Stimulated activated CD8-positive, alpha-beta memory T cell treated with anti-CD3 and anti-CD28 coated beads, Interleukin-15, amount 100 ng/mL, for 48 hours (primary cell): ENCODE data around the gene NDUFA7.
"Not testable (repeated sequence)": the region's sequence is repeated elsewhere in the genome, so short reads cannot be mapped to it uniquely, and the experiment has no call there.

Experiments used
- DNase-seq, 2 donors: peaks; one replicate each; pipeline ENCODE4 v3.0.0-alpha.2; 2020; ENCODE audit warnings: low read depth in 2 of 2

NDUFA7 gene

DNA sequence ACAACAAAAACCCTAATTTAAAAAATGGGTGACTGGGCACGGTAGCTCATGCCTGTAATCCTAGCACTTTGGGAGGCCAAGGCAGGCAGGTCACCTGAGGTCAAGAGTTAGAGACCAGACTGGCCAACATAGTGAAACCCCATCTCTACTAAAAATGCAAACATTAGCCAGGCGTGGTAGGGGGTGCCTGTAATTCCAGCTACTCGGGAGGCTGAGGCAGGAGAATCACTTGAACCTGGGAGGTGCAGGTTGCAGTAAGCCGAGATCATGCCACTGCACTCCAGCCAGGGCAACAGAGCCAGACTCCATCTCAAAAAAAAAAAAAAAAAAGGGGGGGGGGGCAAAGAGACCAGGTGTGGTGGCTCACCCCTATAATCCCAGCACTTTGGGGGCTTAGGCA is 56.9 kb downstream of the NDUFA7 start:
- DNase-seq, result not testable (repeated sequence)

DNA sequence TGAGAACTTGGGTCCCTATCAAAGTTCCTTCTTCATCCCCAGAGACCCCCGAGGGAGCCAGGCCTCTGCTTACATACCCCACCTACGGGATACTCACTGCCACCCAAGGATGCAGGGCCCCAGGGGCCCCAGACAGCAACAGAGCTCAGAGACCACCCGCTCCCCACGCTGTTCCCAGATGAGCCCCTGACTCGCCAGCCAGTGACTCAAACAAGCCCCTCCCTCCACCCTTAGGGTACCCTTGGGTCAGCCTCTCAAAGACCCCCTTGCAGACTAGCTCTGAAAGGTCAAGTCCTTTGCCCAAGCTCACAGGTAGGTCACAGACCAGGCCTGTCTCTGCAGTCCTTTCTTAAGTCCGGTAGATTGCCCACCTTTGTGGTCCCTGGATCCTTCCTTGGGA is 58.7 kb downstream of the NDUFA7 start:
- DNase-seq, result no peak

DNA sequence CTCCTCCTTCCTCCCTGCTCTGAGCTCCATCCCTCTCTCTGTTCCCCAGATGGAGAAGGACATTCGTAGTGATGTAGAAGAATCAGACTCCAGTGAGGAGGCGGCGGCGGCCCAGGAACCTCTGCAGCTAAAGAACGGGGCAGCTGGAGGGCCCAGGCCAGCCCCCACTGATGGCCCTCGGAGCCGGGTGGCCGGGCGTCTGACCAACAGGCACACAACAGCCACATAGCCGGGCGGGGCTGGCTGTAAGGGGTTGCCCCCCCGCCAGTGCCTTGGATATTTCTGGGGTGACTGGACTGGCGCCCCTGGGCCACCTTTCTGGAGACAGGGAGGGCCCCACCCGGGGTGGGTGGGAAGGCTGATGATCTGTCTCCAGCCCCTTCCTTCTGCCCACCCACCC is 59.3 kb downstream of the NDUFA7 start:
- DNase-seq, result no peak

DNA sequence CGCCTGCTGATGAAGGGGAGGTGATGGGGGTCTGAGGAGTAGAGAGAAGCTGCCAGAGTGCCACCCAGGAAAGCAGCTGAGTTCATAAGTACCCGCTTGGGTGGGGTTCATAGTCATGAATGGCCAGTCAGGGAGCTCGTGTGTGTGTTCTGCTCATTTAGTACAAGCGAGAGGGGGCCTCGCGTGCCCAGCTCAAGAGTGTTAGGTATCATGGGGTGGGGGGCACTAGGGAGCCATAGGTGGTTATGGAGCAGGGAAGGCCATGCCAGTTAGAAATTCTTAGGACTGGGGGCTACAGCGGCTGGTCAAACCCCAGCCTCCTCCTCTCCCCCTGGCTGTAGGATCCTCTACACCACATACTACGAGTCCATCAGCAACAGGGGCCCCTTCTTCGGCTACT is 59.8 kb downstream of the NDUFA7 start:
- DNase-seq, result no peak
